IPS-20b (cell line): Measurements from ENCODE around the gene KLHL3.
"Not testable (repeated sequence)": the region's sequence is repeated elsewhere in the genome, so short reads cannot be mapped to it uniquely, and the experiment has no call there.

Experiments used
- H3K27ac ChIP-seq: one replicate; pipeline ENCODE4 v1.5.1; 2013; ENCODE audit warnings: low read length
- H3K27me3 ChIP-seq: 2 replicates; pipeline ENCODE4 v1.6.1; 2013; ENCODE audit warnings: mild to moderate bottlenecking, low read length, inconsistent platforms; ENCODE audit not compliant: insufficient read depth
- H3K36me3 ChIP-seq: 2 replicates; pipeline ENCODE4 v1.6.1; 2013; ENCODE audit warnings: low read depth, mild to moderate bottlenecking, inconsistent platforms, low read length, moderate library complexity; ENCODE audit not compliant: insufficient read depth
- H3K4me1 ChIP-seq: 2 replicates; pipeline ENCODE4 v1.6.1; 2013; ENCODE audit warnings: mild to moderate bottlenecking, control low read depth, inconsistent platforms, low read length, moderate library complexity; ENCODE audit not compliant: insufficient read depth
- H3K4me3 ChIP-seq: 2 replicates; pipeline ENCODE4 v1.5.1; 2013; ENCODE audit warnings: mild to moderate bottlenecking, low read length, inconsistent platforms
- H3K9ac ChIP-seq: 2 replicates; pipeline ENCODE4 v1.6.1; 2013; ENCODE audit warnings: low read depth, mild to moderate bottlenecking, inconsistent platforms, low read length, moderate library complexity
- H3K9me3 ChIP-seq: 2 replicates; pipeline ENCODE4 v1.6.1; 2013; ENCODE audit warnings: mild to moderate bottlenecking, low read depth, low read length, inconsistent platforms; ENCODE audit not compliant: insufficient read depth

The KLHL3 gene

DNA sequence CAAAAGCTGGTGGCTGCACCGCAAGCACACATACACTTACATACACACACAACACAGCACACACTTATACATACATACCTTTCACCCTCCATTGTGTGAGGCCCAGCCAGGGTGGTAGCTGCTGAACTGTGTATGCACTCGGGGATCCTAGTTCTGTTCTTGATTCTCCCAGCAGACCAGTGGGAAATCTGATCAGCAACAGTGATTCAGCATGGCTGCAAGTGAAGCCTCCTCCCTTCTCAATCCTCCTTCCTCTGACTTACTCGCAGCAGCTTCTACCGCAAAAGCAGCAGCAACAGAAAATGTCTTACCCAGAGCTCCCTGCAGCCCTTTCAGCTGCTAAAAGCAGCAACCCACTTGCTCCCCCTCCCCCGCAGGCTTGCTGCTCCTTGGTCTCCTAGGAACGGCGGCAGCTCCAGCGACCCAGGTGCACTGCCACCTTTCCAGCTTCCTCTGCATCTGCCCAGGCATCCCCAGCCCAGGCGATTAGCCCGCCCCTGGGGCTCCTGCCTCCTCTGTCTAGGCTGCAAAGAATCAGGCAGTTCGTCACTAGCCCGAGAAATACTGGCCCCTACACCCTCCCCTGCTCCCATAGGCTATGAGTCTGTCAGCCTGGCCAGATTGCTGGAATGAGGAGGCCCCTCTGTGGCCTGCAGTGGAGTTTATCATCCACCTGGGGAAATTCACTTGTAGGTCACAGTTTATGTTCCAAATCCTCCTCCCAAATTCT, at the start of gene KLHL3:
Gene KLHL3, minus strand, starts transcription at position 535 of the 730 bp plus-strand sequence. Its CDS starts 443 bp downstream, at position 92.
- H3K4me3 ChIP-seq = peak within 1 kb of the TSS; percentile 96

GRCh38 chr5:137782984-137783536, 47.2 kb upstream of the KLHL3 start:
- no peak overlapping the region for H3K9ac ChIP-seq
- no peaks in the 10 kb centered on the region for H3K9me3 ChIP-seq
- H3K36me3 ChIP-seq = no peaks in the 10 kb centered on the region
- no peak overlapping the region for H3K4me3 ChIP-seq
- no peaks in the 10 kb centered on the region for H3K27me3 ChIP-seq
- no peaks in the 10 kb centered on the region for H3K4me1 ChIP-seq
- no peak overlapping the region for H3K27ac ChIP-seq

More for the DNA sequence above, at the start of gene KLHL3:
- peak within 1 kb of the TSS; percentile 73 for H3K27ac ChIP-seq
- no peaks in the 10 kb centered on the region for H3K27me3 ChIP-seq
- H3K4me1 ChIP-seq = peaks cover 3% of the 10 kb centered on the region; the same call in 1 of the 2 replicates
- peak within 1 kb of the TSS; percentile 96 for H3K9ac ChIP-seq
- H3K36me3 ChIP-seq = no peaks in the 10 kb centered on the region
- no peaks in the 10 kb centered on the region for H3K9me3 ChIP-seq

DNA sequence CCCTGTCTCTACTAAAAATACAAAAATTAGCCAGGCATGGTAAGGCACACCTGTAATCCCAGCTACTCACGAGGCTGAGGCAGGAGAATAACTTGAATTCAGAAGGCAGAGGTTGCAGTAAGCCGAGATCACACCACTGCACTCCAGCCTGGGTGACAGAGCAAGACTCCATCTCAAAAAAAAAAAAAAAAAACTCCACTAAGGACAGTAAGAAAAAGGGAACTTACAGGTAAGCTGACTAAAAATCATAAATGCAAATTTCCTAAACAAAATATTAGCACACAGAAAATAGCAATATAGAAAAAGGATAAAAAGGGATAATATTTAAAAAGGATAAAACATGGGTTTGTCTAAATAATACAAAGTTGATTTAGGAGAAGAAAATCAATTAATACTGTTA, 46.2 kb upstream of the KLHL3 start:
- Histone ChIP-seq H3K27me3 (no peaks in the 10 kb centered on the region), H3K4me3 (no peak overlapping the region), H3K9me3 (no peaks in the 10 kb centered on the region), H3K4me1 (no peaks in the 10 kb centered on the region), H3K36me3 (no peaks in the 10 kb centered on the region), H3K9ac (no peak overlapping the region), H3K27ac (no peak overlapping the region)

GRCh38 chr5:137778772-137779564, 43.1 kb upstream of the KLHL3 start:
- Histone ChIP-seq H3K27ac (no peak overlapping the region), H3K4me1 (no peaks in the 10 kb centered on the region), H3K9ac (no peak overlapping the region), H3K4me3 (no peak overlapping the region), H3K27me3 (no peaks in the 10 kb centered on the region), H3K36me3 (no peaks in the 10 kb centered on the region), H3K9me3 (no peaks in the 10 kb centered on the region)

- not testable (repeated sequence) for H3K27me3 ChIP-seq, H3K4me1 ChIP-seq, H3K9ac ChIP-seq, H3K4me3 ChIP-seq, H3K27ac ChIP-seq, H3K36me3 ChIP-seq
- H3K9me3 ChIP-seq = peaks cover 18% of the 10 kb centered on the region
Observed at GRCh38 chr5:137767937-137768336, 32.0 kb upstream of the KLHL3 start.

- no peak overlapping the region for H3K4me3 ChIP-seq
- no peaks in the 10 kb centered on the region for H3K36me3 ChIP-seq
- no peak overlapping the region for H3K27ac ChIP-seq
- no peaks in the 10 kb centered on the region for H3K4me1 ChIP-seq
- peaks cover 6% of the 10 kb centered on the region; the same call in 1 of the 2 replicates for H3K9me3 ChIP-seq
- no peak overlapping the region for H3K9ac ChIP-seq
- no peaks in the 10 kb centered on the region for H3K27me3 ChIP-seq
Observed at GRCh38 chr5:137761566-137761965, 25.7 kb upstream of the KLHL3 start.

- Histone ChIP-seq H3K9ac (no peak overlapping the region), H3K4me3 (no peak overlapping the region), H3K4me1 (no peaks in the 10 kb centered on the region), H3K27me3 (no peaks in the 10 kb centered on the region), H3K36me3 (no peaks in the 10 kb centered on the region), H3K9me3 (peaks cover 6% of the 10 kb centered on the region; the same call in 1 of the 2 replicates), H3K27ac (no peak overlapping the region)
Observed at GRCh38 chr5:137760719-137761516, 25.0 kb upstream of the KLHL3 start.

DNA sequence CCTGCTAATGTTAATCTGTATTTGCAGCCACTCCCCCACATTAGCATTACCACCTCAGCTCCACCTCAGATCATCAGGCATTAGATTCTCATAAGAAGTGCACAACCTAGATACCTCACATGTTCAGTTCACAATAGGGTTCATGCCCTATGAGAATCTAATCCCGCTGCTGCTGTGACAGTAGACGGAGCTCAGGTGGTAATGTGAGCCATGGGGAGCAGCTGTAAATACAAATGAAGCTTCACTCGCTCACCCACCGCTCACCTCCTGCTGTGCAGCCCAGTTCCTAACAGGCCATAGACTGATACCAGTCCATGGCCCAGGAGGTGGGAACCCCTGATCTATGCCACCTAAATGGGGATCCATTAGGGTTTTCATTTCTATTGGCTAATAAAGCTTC, 24.4 kb upstream of the KLHL3 start:
- Histone ChIP-seq H3K9me3 (peaks cover 6% of the 10 kb centered on the region; the same call in 1 of the 2 replicates), H3K4me1 (no peaks in the 10 kb centered on the region), H3K27me3 (no peaks in the 10 kb centered on the region), H3K36me3 (no peaks in the 10 kb centered on the region), H3K9ac (no peak overlapping the region), H3K4me3 (no peak overlapping the region), H3K27ac (no peak overlapping the region)

GRCh38 chr5:137758715-137759306, 22.9 kb upstream of the KLHL3 start:
- Histone ChIP-seq H3K4me1 (no peaks in the 10 kb centered on the region), H3K27ac (no peak overlapping the region), H3K27me3 (no peaks in the 10 kb centered on the region), H3K9me3 (peaks cover 6% of the 10 kb centered on the region; the same call in 1 of the 2 replicates), H3K9ac (no peak overlapping the region), H3K4me3 (no peak overlapping the region), H3K36me3 (no peaks in the 10 kb centered on the region)

DNA sequence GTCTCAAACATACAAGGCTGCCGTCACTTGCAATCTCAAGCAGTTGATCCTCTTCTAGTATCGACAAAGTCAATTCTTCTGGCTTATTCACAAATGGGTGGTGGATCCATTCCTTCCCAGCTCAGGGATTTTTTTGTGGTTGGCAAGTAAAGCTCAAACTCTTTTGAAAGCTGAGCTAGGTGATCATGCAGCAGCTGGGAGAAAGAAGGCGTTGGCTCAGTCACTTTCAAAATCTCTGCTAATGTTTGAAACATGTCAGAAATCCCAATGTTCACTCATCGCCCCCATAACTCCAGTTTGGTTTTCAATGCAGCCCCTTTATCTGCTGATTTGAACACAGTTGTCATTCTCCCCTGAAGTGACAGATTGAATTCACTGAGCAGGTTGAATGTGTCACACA, 22.2 kb upstream of the KLHL3 start:
- H3K9ac ChIP-seq = no peak overlapping the region
- H3K4me3 ChIP-seq = no peak overlapping the region
- H3K27me3 ChIP-seq = no peaks in the 10 kb centered on the region

DNA sequence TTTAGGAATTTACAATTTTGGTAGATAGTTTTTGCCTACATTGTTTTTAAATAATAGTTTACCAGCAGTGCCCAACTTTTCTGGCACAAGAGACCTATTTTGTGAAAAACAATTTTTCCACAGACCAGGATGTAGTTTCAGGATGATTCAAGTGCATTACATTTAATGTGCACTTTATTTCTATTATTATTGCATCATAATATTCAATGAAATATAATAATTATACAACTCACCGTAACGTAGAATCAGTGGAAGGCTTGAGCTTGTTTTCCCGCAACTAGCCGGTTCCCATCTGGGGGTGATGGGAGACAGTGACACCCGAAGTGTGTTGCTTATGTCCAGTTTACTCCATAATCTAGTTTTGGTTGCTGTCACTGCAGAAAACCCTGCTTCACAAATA, 21.7 kb upstream of the KLHL3 start:
- peaks cover 7% of the 10 kb centered on the region for H3K36me3 ChIP-seq
- H3K9ac ChIP-seq = no peak overlapping the region
- H3K27me3 ChIP-seq = no peaks in the 10 kb centered on the region
- no peaks in the 10 kb centered on the region for H3K4me1 ChIP-seq
- peaks cover 6% of the 10 kb centered on the region; the same call in 1 of the 2 replicates for H3K9me3 ChIP-seq
- no peak overlapping the region for H3K4me3 ChIP-seq
- H3K27ac ChIP-seq = no peak overlapping the region

More for the DNA sequence above, 22.2 kb upstream of the KLHL3 start:
- Histone ChIP-seq H3K27ac (no peak overlapping the region), H3K36me3 (peaks cover 5% of the 10 kb centered on the region; the same call in 1 of the 2 replicates), H3K4me1 (no peaks in the 10 kb centered on the region), H3K9me3 (peaks cover 6% of the 10 kb centered on the region; the same call in 1 of the 2 replicates)
